Measurements from ENCODE around the gene TMEM184A. TPM values are rescaled to one million over a fixed set of nuclear protein-coding genes. Genes with fewer than 3 reads are reported as not detected.

Gene TMEM184A
- total and polyA plus RNA-seq, 2 of the 8 experiments (the other 6 are each of a cell fraction or from before 2014, with no cell fraction given): 1.8 to 2.1 TPM

DNA sequence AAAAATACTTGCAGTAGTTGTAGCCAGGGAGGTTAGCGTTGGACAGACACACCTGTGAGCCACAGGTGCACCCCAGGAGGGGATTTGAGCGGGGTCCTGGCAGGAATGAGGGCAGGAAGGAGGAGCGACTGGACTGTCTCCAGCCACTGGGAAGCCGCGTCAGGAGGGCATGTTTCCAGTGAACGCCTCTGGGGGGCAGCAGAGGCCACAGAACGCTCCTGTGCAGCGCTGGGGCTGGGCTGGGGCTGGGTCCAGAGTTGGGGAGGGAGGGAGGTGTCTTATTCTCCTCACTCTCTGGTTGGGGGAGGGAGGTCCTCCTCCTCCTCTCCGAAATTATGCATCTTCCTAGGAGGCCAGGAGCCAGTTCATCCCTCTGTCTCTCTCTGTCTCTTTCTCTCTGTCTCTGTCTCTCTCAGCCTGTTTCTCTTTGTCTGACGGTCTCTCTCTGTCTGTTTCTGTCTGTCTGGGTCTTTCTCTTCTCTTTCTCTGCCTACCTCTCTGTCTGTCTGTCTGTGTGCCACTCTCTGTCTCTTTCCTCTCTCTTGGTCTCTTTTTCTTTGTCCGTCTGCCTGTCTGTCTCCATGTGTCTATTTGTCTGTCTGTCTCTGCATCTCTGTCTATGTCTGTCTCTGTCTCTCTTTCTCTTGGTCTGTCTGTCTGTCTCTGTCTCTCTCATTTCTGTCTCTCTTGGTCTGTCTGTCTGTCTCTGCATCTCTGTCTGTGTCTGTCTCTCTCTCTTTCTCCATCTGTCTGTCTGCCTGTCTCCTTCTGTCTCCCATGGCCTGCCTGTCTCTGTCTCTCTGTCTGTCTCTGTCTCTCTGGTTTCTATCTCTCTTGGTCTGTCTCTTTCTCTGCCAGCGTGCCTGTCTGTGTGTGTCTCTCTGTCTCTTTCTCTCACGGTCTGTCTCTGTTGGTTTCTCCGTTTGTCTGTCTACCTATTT, 23.7 kb upstream of the TMEM184A start:
- H3K79me1 ChIP-seq (ENCODE audit: low read depth, low read length): no peaks in the 10 kb centered on the region; the same call in 1 of the 2 replicates
- H3K56ac ChIP-seq (replicated peaks; ENCODE audit: insufficient read length, low read depth, low read length): no peak overlapping the region
- peak overlapping the region; percentile 88; the same call in 1 of the 2 replicates for H2BK5ac ChIP-seq (ENCODE audit: low read depth, low read length)
- no peak overlapping the region for H4K5ac ChIP-seq (ENCODE audit: insufficient read length, low read depth, low read length)
- H2BK12ac ChIP-seq (ENCODE audit: low read depth, low read length): peak overlapping the region; percentile 97
- H3K4me3 ChIP-seq (ENCODE audit: extremely low read depth in 1 of 4, insufficient read depth in 2 of 4, low read depth in 3 of 4, low read length in 4 of 4): 0 out of 8 replicates have a peak overlapping the region, but pooled peaks of 1 of the 4 experiments have one; percentile 6
- 23% methylated on average over 12 of the region's 14 CpGs; no CpG with 5 or more reads in 1 of the 2 experiments for WGBS, 2 experiments (ENCODE audit: extremely low coverage in 1 of 2, insufficient coverage in 1 of 2, insufficient read length in 1 of 2, insufficient replicate concordance in 2 of 2, low coverage in 1 of 2, low lambda C conversion rate in 2 of 2, missing lambda C conversion rate in 1 of 2)
- H2BK120ac ChIP-seq (replicated peaks; ENCODE audit: low read depth, low read length): no peak overlapping the region
- ChIA-PET POLR2A (ENCODE audit: partially characterized antibody) (interaction anchor here (1.4 kb wide), 1 partner anchor 21 kb away, joined by 4 read pairs; no protein-coding TSS in a partner anchor), CTCF (ENCODE audit: partially characterized antibody) (interaction anchor here (0.6 to 1.9 kb wide), 27 partner anchors 9 to 458 kb away, joined by 3 to 9 read pairs (median 4); no protein-coding TSS in a partner anchor)
- peak overlapping the region; percentile 2 to 49; a peak in 3 of 4 replicates for H3K4me2 ChIP-seq (ENCODE audit: insufficient read depth in 1 of 2, low read depth in 2 of 2, low read length in 2 of 2)
- no peak overlapping the region for H3K4ac ChIP-seq (replicated peaks; ENCODE audit: insufficient read length, low read depth, low read length)
- H3K9me3 ChIP-seq (ENCODE audit: insufficient read depth in 2 of 2, low read depth in 1 of 2, low read length in 1 of 2): 0 out of 4 replicates have a peak, but pooled peaks cover 0 to 3% of the 10 kb centered on the region in 2 experiments
- peak overlapping the region; percentile 71 for H3K18ac ChIP-seq (ENCODE audit: extremely low read depth, low read length)
- no peaks in the 10 kb centered on the region for H3K27me3 ChIP-seq (replicated peaks in 1 of 4; ENCODE audit: control insufficient read depth in 3 of 4, extremely low read depth in 1 of 4, insufficient read depth in 3 of 4, low read length in 3 of 4)
- peak overlapping the region; percentile 4 for H4K91ac ChIP-seq (replicated peaks; ENCODE audit: insufficient read length, low read length)
- no peak overlapping the region for H3K23ac ChIP-seq (ENCODE audit: insufficient read length)
- H3K14ac ChIP-seq (ENCODE audit: insufficient read length): no peak overlapping the region
- peak overlapping the region; percentile 95 for H2AK5ac ChIP-seq (ENCODE audit: low read depth, low read length)
- no peak overlapping the region for H3K9ac ChIP-seq (replicated peaks in 1 of 4; ENCODE audit: extremely low read depth in 1 of 4, low read depth in 3 of 4, low read length in 3 of 4)
- H2BK20ac ChIP-seq (ENCODE audit: low read length): peak overlapping the region; percentile 98
- FAIRE-seq (peak; percentile 98), DNase-seq (ENCODE audit: low read depth in 1 of 2, low spot score in 2 of 2) (peak; percentile 74 to 96)
- no peak overlapping the region for H2AFZ ChIP-seq (ENCODE audit: low read length)
- H3K27ac ChIP-seq (ENCODE audit: low read depth, low read length): no peak overlapping the region
- H4K20me1 ChIP-seq (replicated peaks in 1 of 2; ENCODE audit: control insufficient read depth in 1 of 2, insufficient read depth in 2 of 2, low read length in 2 of 2): peaks cover 0 to 2% of the 10 kb centered on the region in 2 experiments
- H3K36me3 ChIP-seq (ENCODE audit: control insufficient read depth in 2 of 4, insufficient read depth in 4 of 4, low read length in 3 of 4): no peaks in the 10 kb centered on the region
- peaks cover 14% of the 10 kb centered on the region; the same call in 1 of the 2 replicates for H3K23me2 ChIP-seq (ENCODE audit: low read depth, low read length)
- H2BK15ac ChIP-seq (ENCODE audit: low read length): peak overlapping the region; percentile 92
- H4K8ac ChIP-seq (ENCODE audit: extremely low read depth, insufficient read depth, low read length): no peak overlapping the region
- peaks cover 12 to 20% (median 13%) of the 10 kb centered on the region in 4 experiments for H3K4me1 ChIP-seq (replicated peaks in 1 of 4; ENCODE audit: control insufficient read depth in 3 of 4, insufficient read depth in 4 of 4, low read length in 3 of 4)
- H3K79me2 ChIP-seq (ENCODE audit: control insufficient read depth in 1 of 2, insufficient read depth in 2 of 2, low read length in 2 of 2): no peaks in the 10 kb centered on the region
- TF ChIP-seq CHD1 (IDR thresholded peaks at IDR 0.05; ENCODE audit: low read depth, low read length) (no peak), SAP30 (IDR thresholded peaks at IDR 0.05; ENCODE audit: insufficient read depth, insufficient replicate concordance, low read length) (no peak), RNF2 (IDR thresholded peaks at IDR 0.05; ENCODE audit: borderline replicate concordance, low read depth, low read length, missing control alignments, poor library complexity, severe bottlenecking) (no peak)
- TF ChIP-seq, protein P1, sequence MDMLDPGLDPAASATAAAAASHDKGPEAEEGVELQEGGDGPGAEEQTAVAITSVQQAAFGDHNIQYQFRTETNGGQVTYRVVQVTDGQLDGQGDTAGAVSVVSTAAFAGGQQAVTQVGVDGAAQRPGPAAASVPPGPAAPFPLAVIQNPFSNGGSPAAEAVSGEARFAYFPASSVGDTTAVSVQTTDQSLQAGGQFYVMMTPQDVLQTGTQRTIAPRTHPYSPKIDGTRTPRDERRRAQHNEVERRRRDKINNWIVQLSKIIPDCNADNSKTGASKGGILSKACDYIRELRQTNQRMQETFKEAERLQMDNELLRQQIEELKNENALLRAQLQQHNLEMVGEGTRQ (IDR thresholded peaks at IDR 0.05; ENCODE audit: low read length): no peak
